GM18505 (cell line): Measurements from ENCODE around the gene FEM1C.

Experiments used
- ATAC-seq: cut with Tn5 transposase; IDR thresholded peaks from one replicate; pipeline ENCODE4 v1.9.1; 2021; ENCODE audit not compliant: unreplicated experiment
- POLR2A ChIP-seq: IDR thresholded peaks from 4 replicates; pipeline ENCODE4 v1.6.1; 2011; ENCODE audit warnings: borderline replicate concordance; ENCODE audit not compliant: insufficient read depth, insufficient read length; ENCODE audit errors: extremely low read depth

Gene FEM1C

DNA sequence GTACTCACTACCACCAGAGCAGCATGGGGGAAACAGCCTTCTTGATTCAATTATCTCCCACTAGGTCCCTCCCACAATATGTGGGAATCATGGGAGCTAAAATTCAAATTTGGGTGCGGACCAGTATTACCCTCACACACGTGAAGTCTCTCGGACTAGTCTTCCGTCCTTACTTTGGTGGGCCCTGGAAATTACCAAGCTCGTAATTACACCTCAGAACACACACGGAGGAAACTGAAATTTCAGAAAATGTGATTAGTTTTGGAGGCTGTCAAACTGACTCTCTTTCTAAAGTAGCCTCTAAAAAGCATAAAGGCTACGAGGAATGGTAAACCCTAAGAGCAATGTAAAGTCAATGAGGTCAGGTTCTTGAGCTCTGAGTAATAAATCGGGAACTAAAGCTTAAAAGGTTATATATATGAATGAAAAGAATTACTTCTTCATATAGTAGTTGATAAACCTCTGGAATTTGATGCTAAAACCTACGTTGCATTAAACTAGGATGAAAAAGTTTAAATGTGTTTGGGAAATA, 842 bp upstream of the FEM1C start:
- TF ChIP-seq POLR2A: no peak
- no peak for ATAC-seq

DNA sequence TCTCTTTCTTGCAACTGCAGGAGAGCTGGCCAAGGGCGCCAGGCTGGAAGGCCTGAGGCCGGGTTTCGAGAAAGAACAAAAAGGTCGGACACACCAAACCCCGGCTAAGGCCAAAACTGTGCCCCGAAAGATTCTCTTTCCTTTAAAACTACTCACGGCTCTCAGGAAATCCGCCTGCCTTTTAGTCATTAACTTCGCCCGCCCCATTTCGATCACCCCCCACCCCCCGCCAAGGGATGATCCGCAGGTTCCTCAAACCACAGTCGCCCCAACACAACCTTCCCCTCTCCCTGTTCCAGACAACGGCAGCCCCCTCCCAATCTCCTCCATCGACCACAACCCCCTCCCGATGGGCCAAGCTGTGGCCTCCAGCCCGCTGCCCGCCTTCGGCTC, 536 bp downstream of the FEM1C start:
- TF ChIP-seq POLR2A: no peak
- no peak for ATAC-seq

DNA sequence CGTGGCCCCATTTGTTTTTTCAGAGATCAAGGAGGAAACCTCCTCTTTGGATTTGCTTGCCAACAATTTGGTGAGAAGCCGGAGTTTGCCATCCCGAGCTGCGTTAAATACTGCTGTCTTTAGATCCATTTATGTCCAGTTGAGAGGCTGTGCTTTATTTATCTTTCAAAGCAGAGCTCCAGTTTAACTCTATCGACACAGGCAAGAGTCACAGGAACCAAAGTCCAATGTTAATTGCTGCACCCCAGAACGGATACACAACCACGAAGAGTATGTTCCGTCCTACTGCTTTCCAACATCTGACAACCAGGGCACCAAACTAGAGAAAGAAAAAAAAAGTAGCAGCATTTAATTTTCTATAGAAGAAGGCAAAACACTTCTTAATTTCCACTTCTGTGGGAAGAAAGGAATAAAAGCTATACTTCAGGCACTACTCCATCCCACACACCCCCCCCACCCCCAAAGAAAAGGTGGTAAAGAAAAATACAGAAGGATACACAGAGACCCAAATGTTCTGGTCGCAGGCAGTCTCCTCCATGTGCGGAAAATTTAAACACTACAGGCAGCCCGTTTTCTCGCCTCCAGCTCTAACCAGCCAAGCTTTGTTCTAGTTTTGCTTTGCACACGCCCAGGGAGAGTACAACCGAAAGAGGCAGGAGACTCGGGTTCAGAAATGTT, 1.1 kb downstream of the FEM1C start:
- peak; percentile 23 for ATAC-seq
- no peak for TF ChIP-seq POLR2A

DNA sequence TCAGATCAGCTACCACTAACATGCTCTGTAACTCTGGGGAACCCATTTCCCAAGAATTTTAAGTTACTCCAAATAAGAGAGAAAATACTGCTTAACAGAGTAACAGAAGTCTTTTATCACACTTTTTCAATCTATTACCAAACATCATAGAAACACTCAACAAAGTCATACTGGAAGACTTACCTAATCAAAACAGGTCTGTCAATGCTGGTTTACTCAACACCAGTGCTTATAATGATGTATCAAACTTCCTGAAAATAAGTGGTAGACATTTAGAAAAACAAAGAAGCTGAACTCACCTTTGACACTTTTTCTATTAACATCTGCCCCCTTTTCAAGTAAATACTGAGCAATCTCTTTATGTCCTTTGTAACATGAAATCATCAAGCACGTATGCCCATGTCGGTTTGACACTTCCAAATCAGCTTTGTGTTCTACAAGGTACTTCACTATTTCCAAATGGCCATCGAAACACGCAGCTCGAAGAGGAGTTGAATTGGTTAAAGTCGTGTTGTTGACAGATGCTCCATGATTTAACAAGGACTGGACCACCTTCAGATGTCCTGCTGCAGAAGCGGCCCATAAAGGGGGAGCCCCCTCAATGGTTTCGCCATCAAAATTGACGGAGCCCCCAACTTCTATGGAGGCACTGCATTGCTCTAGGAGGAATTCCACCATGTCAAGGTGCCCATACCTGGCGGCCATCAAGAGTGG, 1.8 kb downstream of the FEM1C start:
- TF ChIP-seq POLR2A: no peak
- no peak for ATAC-seq

DNA sequence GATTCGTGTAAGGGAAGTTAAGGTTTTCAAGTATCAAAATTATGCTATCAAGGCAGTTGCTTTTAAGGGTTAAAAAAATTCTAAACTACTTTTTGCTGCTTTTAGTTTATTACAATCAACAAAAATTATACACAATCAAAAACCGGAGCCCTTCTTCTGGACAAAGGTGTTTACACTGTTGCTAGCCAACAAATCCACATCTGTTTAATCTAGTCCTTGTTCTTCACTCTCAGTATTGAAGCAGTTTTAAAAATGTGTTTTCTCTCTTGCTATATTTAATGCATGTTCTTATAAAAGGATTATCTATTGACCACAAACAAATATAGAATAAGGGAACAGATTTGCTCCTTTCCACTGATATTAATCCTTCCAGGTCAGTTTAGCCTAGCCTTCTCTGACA, 2.5 kb downstream of the FEM1C start:
- no peak for ATAC-seq
- TF ChIP-seq POLR2A: no peak

DNA sequence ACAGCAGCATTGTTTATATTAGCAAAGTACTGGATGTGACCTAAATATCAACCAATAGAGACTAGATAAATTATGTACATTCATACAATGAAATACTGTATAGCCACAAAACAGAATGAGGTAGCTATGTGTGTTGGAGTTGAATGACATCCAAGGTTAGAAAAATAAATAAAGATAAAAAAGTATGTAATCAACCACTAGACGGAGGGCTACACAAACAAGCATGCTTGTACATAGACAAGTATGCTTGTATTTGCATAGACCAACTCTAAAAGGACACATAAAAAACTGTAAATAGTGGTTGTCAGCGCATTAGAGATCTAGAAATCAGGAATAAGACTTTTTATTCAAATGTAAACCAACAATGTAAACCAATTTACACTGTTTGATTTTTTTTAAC, 3.0 kb downstream of the FEM1C start:
- ATAC-seq: no peak
- no peak for TF ChIP-seq POLR2A

DNA sequence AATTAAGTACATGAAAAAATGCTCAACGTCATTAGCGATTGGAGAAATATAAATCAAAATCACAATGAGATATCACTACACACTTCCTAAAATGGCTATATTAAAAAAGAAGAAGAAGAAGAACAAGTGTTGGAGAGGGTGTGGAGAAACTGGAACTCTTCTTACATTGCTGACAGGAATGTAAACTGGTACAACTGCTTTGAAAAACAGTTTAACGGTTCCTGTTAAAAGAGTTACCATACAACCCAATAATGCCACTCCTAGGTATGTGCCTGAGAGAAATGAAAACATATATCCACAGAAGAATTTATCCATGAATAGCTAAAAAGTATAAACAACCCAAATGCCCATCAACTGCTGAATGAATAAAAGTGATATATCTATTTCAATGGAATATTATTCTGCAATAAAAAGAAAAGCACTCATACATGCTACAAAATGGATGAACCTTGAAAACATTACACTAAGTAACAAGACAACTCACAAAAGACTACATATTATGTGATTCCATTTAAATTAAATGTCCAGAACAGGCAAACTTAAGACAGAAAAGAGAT, 9.0 kb downstream of the FEM1C start:
- ATAC-seq: no peak
- no peak for TF ChIP-seq POLR2A

DNA sequence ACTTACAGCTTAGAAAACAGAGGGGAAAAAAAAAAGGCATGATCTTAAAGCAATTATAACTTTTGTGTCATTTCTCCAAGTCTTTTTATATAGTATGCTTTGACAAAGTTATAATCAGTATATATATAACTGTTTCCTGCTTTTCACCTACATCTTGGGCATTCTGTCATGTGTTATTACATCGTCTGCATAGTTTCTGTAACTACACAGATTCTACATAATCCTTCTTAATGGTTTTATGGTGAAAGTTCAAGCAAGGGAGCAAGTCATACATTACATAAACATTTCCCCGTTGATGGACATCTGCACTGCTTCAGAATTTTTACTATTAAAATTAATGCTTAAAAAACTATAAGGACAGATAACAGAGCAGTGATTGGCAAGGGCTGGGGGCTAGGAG, 12.1 kb downstream of the FEM1C start:
- TF ChIP-seq POLR2A: no peak
- no peak for ATAC-seq

DNA sequence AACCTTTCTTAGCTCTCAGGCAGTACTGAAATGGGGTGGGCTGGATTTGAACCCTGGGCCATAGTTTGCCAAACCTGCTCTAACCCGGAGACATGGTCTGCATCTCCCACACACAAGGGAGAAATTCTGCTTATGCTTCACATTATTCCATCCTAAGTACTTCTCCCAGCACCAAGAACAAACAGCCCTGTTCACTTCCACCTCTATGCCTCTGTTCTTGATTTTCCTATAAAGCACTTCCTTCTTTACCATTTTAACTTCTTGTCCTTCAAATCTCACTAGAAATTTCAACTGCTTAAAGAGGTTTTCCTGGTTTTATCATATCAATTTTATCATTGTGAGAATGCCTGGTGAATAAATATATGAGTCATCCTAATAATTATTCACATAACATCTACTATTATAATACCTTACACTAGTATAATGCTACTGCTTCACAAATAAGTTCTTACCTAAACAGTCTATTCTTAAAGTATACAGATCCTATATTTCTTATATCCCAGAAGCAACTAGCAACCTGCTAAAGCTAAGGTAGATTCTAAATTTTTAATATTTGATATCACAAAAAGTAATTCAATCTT, 12.7 kb downstream of the FEM1C start:
- TF ChIP-seq POLR2A: no peak
- ATAC-seq: no peak

DNA sequence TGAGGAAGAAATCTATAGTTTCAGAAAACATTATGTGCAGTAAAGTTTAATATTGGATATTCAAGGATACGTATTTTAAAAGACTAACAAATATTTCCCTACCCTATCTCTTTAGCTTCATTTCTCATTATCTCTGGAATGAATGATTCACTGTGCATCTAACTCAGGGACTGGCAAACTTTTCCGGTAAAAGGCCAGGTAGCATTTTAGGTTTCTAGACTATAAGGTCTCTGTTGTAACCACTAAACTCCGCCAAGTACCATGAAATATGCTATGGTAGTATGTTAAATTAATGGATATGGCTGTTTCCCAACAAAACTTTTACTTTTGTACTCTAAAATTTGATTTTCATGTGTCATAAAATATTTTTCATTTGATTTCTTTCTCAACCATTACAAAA, 13.2 kb downstream of the FEM1C start:
- TF ChIP-seq POLR2A: no peak
- ATAC-seq: no peak

DNA sequence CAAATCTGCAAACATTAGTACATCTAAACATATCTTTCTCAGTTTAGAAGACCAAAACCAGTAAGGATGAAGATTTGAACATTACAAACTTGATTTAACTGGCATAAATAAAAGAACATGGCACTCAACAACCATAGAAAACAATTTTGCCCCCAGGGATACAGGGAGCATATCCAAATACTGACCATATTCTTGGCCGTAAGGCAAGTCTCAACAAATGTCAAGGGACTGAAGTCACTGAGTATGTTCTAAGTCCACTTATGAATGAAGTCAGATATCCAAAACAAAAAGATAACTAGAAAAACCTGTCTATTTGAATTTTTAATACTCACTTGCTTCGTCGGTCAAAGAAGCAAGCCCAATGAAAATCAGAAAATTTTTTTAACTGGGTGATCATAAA, 14.1 kb downstream of the FEM1C start:
- no peak for TF ChIP-seq POLR2A
- no peak for ATAC-seq

DNA sequence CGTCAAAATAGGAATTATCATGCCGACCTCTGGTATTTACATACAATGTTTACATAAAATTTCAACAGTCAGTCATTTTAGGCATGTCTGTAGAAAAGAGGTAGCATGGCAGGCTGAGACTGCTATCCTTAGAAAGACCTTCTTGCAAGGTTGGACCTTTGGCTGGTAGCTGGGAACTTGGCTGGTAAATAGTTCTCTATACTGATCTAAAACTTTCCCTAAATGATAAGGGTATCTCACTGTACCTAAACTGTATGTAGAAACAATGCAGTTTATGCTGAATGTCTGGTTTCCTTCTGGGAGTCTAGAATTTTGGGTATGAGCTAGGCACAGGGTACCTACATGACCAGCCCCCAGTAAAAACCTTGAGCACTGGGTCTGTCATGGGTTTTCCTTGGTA, 18.0 kb downstream of the FEM1C start:
- TF ChIP-seq POLR2A: no peak
- no peak for ATAC-seq

DNA sequence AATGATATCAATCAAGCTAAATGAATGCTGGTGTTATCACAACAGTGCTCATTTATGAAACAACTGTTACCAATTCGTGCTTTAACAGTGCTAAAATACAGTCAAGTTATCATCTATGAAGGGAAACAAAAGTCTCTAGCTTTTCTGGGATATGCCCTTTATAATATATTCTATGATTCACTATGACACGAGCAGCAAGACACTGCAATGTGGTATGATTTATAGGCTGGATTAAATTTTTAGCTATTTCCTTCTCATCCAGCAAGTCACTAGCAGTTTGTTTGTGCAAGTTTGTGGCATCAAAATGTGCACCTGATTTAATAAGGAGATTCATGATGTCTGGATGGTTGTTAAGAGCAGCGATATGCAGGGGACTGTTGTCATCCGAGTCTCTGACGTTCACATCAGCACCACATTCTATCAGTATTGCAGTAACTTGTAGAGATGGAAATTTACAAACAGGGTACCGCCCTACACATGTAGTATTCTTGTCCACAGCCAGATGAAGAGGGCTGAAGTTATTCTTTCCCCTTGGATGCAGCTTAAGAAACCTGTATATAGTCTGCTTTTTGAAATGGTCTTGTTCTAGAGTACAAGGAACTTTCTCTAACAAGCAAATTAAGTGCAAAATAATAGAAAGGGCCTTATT, 20.3 kb downstream of the FEM1C start:
- no peak for TF ChIP-seq POLR2A
- no peak for ATAC-seq
